ENCODE data around the gene MFSD2A. TPM values are rescaled to one million over a fixed set of nuclear protein-coding genes. Genes with fewer than 3 reads are reported as not detected.

Gene MFSD2A
- total and polyA plus RNA-seq, 9 of the 15 experiments (the other 6 are each of a cell fraction or from before 2014, with no cell fraction given) = 0.06 to 0.40 (median 0.15) TPM; not detected in 4

DNA sequence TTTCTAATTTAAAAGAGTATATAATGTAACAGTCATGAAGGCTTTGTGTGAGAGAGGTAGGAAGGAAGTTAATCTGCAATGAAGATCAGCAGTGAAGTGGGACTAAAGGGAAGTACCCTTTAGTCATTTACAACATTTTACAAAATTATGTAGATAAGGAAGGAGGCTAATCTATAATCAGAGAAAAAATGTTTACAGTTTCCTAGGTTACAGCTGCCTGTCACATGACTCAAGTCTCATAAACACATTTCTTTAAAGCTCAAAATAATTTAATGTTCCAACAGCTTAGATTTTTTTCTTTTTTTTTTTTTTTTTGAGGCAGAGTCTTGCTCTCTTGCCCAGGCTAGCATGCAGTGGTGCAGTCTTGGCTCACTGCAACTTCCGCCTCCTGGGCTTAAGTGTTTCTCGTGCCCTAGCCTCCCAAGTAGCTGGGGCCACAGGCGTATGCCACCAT lies 59.3 kb downstream of the MFSD2A start (continued):
- TF ChIP-seq PBX2 (CRISPR knock-in tag; IDR thresholded peaks at IDR 0.05; ENCODE audit: low read depth) (no peak), PBX2 (tag; conservative IDR thresholded peaks at IDR 0.05; ENCODE audit: low read depth) (0 out of 2 replicates have a peak, but pooled peaks have one; percentile 18), SMARCE1 (IDR thresholded peaks at IDR 0.05) (peak; percentile 16; the same call in 1 of the 2 replicates), ZNF431 (CRISPR knock-in tag; IDR thresholded peaks at IDR 0.05) (no peak), GTF2E2 (tag; IDR thresholded peaks at IDR 0.05) (peak; percentile 73; the same call in 1 of the 2 replicates), WHSC1 (IDR thresholded peaks at IDR 0.05; ENCODE audit: low read length) (no peak), USF2 (CRISPR knock-in tag; IDR thresholded peaks at IDR 0.05) (peak; percentile 39; the same call in 1 of the 2 replicates), ELF1 (tag; IDR thresholded peaks at IDR 0.05) (peak; percentile 38; the same call in 1 of the 2 replicates), ZNF253 (CRISPR knock-in tag; conservative IDR thresholded peaks at IDR 0.05) (no peak)
- TF ChIP-seq, protein P1, sequence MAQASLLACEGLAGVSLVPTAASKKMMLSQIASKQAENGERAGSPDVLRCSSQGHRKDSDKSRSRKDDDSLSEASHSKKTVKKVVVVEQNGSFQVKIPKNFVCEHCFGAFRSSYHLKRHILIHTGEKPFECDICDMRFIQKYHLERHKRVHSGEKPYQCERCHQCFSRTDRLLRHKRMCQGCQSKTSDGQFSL (CRISPR knock-in tag; IDR thresholded peaks at IDR 0.05) = no peak
- TF ChIP-seq, protein P1 (tag; IDR thresholded peaks at IDR 0.05) = no peak

All from K562 (cell line).